Stimulated activated CD4-positive, alpha-beta T cell treated with anti-CD3 and anti-CD28 coated beads, Interleukin-4, amount 100 ng/mL, for 24 hours (primary cell): Measurements from ENCODE around the gene CMTM4.
"Not testable (repeated sequence)": the region's sequence is repeated elsewhere in the genome, so short reads cannot be mapped to it uniquely, and the experiment has no call there.

Experiments
- DNase-seq: peaks from one replicate; pipeline ENCODE4 v3.0.0-alpha.2; 2020

CMTM4 gene

GRCh38 chr16:66611911-66612310, 84.6 kb downstream of the CMTM4 start:
- not testable (repeated sequence) for DNase-seq

- DNase-seq: no peak
Observed at GRCh38 chr16:66610111-66610820, 86.3 kb downstream of the CMTM4 start.

DNA sequence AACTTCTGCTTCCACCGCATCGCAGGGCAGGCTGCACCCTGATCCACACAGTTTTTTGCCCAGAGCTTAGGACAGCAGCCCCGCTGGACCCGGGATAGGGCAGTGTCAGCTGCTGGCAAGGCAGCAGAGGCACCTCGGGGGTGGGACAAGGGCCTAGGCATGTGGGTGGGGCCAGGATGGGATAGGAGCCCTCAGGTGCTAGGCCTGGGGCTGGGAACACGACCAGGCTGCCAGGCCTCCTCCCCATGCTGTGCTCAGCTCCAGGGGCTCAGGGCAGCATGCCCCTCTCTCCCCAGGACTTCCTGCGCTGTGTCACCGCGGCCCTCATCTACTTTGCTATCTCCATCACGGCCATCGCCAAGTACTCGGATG, 87.4 kb downstream of the CMTM4 start:
- no peak for DNase-seq

DNA sequence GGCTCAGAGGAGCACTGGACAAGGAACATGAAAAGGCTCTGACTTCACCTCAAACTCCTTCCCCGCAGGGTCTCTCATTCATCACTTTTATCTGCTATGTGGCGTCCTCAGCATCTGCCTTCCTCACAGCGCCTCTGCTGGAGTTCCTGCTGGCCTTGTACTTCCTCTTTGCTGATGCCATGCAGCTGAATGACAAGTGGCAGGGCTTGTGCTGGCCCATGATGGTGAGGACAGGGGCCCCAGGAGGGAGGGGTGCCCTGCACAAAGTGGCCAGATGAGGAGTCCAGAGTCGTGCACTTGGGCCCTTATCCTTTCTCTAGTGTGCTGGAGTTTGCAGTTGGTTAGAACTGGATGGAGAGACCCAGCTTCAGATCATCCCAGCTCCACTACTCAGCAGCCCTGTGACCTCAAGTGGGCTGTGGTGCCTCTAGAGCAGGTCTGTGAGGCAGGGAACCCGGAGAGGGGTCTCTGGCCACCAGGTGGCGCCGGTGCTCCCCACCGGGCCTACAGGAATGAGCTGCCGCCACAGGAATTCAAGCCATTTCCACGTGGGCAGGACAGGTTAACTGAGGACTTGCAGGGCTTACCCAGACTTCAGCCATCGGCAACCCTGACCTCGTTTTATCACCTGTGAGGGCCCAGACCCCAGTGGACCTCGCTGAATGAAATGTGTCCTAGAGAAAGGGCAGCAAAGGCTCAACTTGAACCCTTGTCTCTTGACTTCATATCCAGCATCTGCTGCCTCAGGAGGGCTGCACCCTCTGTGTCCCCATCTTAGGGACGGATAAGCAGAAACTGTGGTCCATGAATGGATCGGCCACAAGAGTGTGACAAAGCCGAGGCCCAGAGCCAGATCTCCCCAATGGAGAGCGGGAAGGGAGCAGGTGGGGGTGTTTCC, 88.1 kb downstream of the CMTM4 start:
- peak; percentile 87 for DNase-seq

DNA sequence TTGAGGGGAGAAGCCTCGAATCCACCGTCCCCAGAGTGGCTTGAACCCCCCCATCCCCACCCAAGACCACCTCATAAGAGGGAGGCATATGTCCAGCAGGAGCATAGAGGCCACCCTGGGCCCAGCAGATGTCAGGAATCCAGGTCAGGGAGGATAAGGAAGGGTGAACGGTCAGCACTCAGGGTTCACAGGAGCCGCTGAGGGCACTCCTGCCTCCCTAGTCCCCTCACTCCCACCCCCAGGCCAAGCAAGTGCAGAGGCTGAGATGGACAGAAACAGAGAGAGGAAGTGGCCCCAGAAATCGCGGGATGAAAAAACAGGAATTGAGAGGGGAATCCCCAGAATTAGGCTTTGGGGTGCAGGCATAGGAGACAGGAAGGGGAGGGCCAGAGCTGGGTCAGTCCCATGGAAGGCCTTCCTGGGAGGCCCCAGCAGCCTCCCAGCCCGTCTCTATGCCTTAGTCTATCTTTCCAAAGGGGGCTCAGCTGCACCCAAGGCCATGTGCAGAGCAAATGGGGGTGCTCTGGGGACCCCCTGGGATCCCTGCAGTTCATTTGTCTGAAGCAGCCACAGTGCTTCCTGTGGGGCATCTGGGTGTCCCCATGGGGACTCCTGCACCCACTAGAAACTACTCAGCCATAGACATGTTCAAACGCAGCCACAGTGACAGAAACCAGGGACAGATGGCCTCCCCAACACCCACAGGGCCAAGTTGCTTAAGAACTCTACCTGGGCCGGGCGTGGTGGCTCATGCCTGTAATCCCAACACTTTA, 90.4 kb downstream of the CMTM4 start:
- DNase-seq: no peak

DNA sequence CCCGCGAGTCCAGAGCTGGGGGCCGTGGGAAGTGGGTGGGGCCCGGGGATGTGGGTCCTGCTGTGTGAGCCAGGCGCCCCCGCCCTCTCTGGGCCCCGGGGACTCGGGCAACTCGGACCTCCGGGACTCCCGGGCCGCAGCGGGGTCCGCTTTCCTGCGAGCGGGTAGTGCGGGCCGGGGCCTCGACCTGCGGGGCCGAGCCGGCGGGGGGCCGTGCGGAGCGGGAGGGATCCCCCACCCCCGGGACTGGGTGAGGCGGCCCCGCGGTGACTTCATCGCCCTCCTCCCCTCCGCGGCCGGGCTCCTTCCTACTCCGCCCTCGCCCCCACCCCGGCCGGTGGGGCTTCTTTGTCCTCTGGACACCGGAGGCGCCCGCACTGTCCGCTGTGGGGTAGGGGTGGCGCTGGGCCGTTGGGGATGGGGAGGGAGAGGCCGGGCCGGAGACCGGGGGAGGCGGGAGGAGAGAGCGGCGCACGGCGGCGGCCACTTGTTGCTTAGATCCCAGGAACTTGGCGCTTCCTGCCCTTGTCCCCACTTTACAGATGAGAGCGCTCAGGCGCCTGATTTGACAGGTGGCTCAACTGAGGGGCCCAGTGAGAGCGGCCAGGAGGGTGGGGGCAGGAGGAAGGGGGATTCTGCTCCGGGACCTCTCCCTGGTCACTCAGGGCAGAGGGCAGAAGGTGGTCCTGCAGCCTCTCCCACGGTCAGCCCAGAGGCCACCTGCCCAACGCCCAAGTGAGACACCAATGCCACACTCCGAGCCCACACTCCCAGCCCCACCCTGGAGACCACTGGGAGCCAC, 91.2 kb downstream of the CMTM4 start:
- DNase-seq: peak; percentile 38

GRCh38 chr16:66604376-66605176, 92.0 kb downstream of the CMTM4 start, which contains the start of gene CMTM3:
Gene CMTM3 (plus strand): TSS chr16:66604704. CDS start chr16:66604806, 102 bp downstream.
- DNase-seq: peak; percentile 77

- peak; percentile 65 for DNase-seq
Observed at GRCh38 chr16:66603537-66604375, 92.8 kb downstream of the CMTM4 start.

GRCh38 chr16:66601471-66601870, 95.1 kb downstream of the CMTM4 start:
- DNase-seq: no peak

- no peak for DNase-seq
Observed at GRCh38 chr16:66600477-66600876, 96.1 kb downstream of the CMTM4 start.

DNA sequence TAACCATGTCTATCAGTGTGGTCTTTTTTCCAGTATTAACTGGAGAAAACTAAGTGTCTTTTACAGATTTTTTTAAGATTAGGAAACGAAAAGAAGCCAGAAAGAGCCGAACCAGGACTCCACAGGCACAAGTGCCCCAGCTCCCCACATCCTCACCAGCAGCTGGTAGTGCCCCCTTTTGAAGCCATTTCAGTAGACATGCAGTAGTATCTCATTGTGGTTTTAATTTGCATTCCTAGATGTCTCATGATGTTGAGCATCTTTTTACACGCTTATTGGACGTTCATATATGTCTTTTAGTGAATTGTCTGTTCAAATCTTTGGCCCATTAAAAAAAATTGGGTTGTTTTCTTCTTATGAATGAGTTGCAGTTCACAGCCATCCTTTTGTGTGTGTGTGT, 96.8 kb downstream of the CMTM4 start:
- DNase-seq: no peak

DNA sequence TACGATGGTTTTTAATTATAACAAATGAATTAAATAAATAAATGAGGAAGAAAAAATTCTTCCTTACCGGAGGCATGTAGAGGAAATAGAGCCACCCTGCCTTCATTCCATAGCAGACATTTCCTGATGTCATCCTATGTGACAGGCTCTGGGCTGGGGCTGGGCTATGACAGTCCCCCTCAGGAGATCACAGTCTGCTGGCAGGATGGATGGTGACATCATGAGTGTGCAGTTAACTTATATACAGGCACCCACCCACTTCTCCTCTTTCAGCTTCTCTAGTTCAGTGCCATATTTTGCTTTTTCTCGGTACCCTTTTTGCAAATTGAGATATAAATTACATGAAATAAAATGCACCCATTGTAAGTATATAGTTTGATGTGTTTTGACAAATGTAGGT, 98.4 kb downstream of the CMTM4 start:
- DNase-seq: no peak

DNA sequence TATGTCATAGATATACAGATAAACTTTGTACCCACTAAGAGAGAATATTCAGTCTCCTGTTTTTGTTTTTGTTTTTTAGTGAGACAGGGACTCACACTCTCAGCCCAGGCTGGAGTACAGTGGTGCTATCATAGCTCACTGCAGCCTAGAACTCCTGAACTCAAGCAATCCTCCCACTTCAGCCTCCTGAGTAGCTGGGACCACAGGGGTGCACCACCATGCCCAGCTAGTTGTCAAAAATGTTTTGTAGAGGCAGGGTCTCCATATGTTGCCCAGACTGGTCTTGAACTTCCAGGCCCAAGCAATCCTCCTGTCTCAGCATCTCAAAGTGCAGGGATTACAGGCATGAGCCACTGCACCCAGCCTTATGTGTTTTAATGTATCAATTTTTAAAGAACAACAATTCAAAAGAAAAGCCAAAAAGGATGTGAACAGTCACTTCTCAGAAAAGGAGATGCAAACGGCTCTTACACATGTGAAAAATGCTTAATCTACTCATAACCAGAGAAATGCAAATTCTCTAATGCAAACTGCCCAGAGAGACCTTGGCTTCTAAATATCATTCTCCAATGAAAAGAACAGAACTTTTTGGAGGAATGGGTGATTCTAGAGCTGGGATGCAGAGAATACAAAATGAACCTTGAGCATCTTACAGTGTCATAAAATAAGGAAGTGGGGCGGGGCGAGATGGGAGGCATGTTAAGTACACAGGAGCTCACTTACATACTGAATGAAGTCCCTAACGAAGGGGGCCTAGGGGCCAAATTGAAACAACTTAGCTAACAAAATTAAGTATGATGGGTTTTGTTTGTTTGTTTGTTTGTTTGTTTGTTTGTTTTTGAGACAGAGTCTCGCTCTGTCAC, 99.3 kb downstream of the CMTM4 start:
- no peak for DNase-seq

- not testable (repeated sequence) for DNase-seq
Observed at GRCh38 chr16:66596559-66596958, 100.0 kb downstream of the CMTM4 start.

DNA sequence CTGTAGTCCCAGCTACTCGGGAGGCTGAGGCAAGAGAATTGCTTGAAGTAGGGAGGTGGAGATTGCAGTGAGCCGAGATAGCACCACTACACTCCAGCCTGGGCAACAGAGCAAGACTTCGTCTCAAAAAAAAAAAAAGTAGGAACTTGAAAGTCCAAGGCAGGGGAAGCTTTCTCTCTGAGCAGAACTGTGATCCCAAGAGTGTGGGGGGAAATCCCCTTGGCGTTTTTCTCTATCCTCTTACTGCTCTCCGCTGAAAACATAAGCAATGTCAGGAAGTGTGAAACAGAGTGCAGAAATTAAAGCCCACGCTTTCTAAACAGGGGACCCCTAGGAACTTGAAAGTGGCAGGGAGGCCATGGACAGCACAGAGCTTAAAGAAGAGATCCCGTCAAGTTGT, 101.8 kb downstream of the CMTM4 start:
- no peak for DNase-seq

GRCh38 chr16:66592814-66593213, 103.7 kb downstream of the CMTM4 start:
- no peak for DNase-seq

DNA sequence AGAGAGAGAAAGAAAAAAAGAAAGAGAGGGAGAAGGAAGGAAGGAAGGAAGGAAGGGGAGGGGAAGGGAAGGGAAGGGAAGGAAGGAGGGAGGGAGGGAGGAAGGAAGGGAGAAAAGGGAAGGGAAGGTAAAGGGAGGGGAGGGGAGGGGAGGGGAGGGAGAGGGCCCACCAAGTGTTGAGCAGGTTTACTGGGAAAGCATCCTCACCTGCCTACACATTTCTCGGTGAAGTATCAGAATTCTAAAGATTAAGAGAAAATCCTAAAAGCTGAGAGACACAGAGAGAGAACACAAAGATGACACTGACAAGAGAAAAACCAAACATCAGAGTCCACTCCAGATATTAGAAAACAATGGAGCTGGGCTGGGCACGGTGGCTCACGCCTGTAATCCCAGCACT, 104.3 kb downstream of the CMTM4 start:
- DNase-seq: no peak

GRCh38 chr16:66591018-66591417, 105.5 kb downstream of the CMTM4 start:
- DNase-seq: no peak

DNA sequence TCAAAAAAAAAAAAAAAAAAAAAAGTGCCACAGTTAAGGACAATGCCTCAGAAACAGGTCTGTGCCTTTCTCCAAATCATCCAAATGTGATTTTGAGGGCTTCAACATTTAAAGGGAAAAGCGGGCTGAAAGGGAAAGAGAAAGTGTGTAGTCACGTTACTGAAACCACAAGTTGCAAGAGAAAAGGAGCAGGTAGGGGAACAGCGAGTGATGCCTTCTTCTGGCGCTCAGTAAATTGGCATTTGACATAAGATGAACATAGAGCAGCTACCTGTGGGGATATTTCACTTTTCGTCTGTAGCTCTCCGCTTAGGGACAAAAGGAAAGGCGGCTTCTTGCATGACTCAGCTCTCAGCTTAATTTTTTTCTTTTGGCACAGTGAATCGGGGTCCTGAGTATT, 106.2 kb downstream of the CMTM4 start:
- peak; percentile 21 for DNase-seq
